A549 treated with ZK216348 at 1 μM for 4 hours (cell line): Measurements from ENCODE around the gene COPZ2. TPM values are rescaled to one million over a fixed set of nuclear protein-coding genes. Genes with fewer than 3 reads are reported as not detected.

ENCODE experiments used
- total RNA-seq: library from RNA; stranded (reverse); fragments of 200-300 nt; extraction: Qiagen RNA extraction; gene quantifications from 5 replicates; pipeline ENCODE4 v1.2.3, GENCODE V29; 2022; ENCODE audit warnings: low read depth

The COPZ2 gene, protein sequence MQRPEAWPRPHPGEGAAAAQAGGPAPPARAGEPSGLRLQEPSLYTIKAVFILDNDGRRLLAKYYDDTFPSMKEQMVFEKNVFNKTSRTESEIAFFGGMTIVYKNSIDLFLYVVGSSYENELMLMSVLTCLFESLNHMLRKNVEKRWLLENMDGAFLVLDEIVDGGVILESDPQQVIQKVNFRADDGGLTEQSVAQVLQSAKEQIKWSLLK
- 11.8 to 17.3 TPM (median 16.5 TPM) in 5 replicates for total RNA-seq

DNA sequence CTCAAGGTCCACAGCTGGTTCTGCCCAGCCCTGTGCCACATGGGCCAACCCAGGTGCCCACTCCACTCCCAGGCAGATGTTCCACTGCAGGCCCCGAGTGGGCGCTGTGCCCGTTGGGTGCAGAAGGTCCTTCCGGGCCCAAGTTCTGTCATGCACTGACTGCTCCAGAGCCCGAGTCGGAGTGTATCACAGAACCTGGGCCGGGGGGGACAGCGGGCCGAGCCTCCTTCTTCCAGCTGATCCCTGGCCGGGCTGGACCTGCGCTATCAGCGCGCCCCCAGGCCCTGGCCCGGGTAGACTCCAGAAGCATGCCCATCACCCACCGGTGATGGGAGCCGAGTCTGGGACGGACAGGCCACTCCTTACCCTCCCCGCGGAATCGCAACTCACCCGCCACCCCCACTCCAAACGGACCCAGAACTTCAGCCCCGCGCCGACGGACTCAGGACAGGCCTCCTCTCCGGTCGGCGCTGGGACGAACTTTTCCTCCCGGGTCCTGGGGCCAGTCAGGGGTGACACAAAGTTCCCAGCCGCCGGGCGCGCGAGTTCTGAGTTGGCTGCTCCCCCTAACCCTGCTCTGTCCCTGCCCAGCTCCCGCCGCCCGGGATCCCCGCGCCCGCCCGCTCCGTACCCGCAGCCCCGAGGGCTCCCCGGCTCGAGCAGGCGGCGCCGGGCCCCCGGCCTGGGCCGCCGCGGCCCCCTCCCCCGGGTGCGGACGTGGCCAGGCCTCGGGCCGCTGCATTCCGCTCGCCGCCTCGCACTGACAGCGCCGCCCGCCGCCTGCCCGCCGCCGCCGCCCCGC lies at the start of gene COPZ2:
COPZ2 (minus strand) TSS at position 762 of the 802 bp plus-strand sequence; CDS start at position 742, 20 bp downstream.

GRCh38 chr17:48047741-48048383 lies 10.3 kb upstream of the COPZ2 start, which contains the start of gene NFE2L1:
NFE2L1 (plus strand) TSS chr17:48048359; CDS start chr17:48051119, 2,760 bp downstream.

Other genes starting within 250 kb of the COPZ2 start
- 7.8 to 14.6 TPM (median 10.1 TPM) in 5 replicates for gene OSBPL7, start 216.0 kb downstream of the COPZ2 start, total RNA-seq
- 80.8 to 92.7 TPM (median 88.3 TPM) in 5 replicates for gene MRPL10, start 206.3 kb downstream of the COPZ2 start, total RNA-seq
- gene LRRC46, start 206.1 kb downstream of the COPZ2 start, total RNA-seq, result 3.1 to 4.2 TPM (median 3.9 TPM) in 5 replicates
- 22.2 to 41.6 TPM (median 36.4 TPM) in 5 replicates for gene SCRN2, start 196.5 kb downstream of the COPZ2 start, total RNA-seq
- 2.9 to 4.1 TPM (median 3.8 TPM) in 5 replicates for gene SP6, start 186.6 kb downstream of the COPZ2 start, total RNA-seq
- gene SP2, start 141.6 kb downstream of the COPZ2 start, total RNA-seq, result 13.4 to 18.7 TPM (median 17.3 TPM) in 5 replicates
- 20.5 to 26.4 TPM (median 21.4 TPM) in 5 replicates for gene PNPO, start 96.2 kb downstream of the COPZ2 start, total RNA-seq
- 1.0 to 2.1 TPM (median 1.5 TPM) in 5 replicates for gene PRR15L, start 79.9 kb downstream of the COPZ2 start, total RNA-seq
- gene CDK5RAP3, start 66.7 kb downstream of the COPZ2 start, total RNA-seq, result 97.6 to 124 TPM (median 112 TPM) in 5 replicates
- gene NFE2L1, start 10.6 kb upstream of the COPZ2 start, total RNA-seq, result 95.6 to 133 TPM (median 117 TPM) in 5 replicates
- 85.2 to 116 TPM (median 89.7 TPM) in 5 replicates for gene CBX1, start 63.7 kb upstream of the COPZ2 start, total RNA-seq
- 26.1 to 28.3 TPM (median 26.7 TPM) in 5 replicates for gene SNX11, start 70.0 kb upstream of the COPZ2 start, total RNA-seq